CD4-positive, CD25-positive, alpha-beta regulatory T cell (primary cell): ENCODE measurements around the gene KIF5C. TPM values are rescaled to one million over a fixed set of nuclear protein-coding genes. Genes with fewer than 3 reads are reported as not detected.

Experiments
- ATAC-seq, 2 donors: fragments of 150-1000 bp; cut with Tn5 transposase; one replicate each; pipeline ENCODE4 v1.10.0; 2021; ENCODE audit warnings: low read depth in 2 of 2, moderate number of reproducible peaks in 2 of 2, moderate library complexity in 1 of 2
- DNase-seq, 3 donors: peaks; one replicate each; pipeline versions ENCODE4 v3.0.0 to v3.0.0-alpha.2; 2012 to 2022; ENCODE audit warnings: mixed read lengths in 1 of 3
- H3K27ac ChIP-seq: one replicate; pipeline ENCODE4 v1.7.0; 2013; ENCODE audit warnings: mild to moderate bottlenecking, low read length; ENCODE audit not compliant: insufficient read depth, poor library complexity, severe bottlenecking
- H3K27me3 ChIP-seq: one replicate; pipeline ENCODE4 v1.7.0; 2013; ENCODE audit warnings: low read length; ENCODE audit not compliant: control insufficient read depth, insufficient read depth
- H3K36me3 ChIP-seq: one replicate; pipeline ENCODE4 v1.7.0; 2013; ENCODE audit warnings: mild to moderate bottlenecking, low read length, moderate library complexity; ENCODE audit not compliant: control insufficient read depth, insufficient read depth
- H3K4me1 ChIP-seq: 2 replicates; pipeline ENCODE4 v1.7.0; 2013; ENCODE audit warnings: mild to moderate bottlenecking, low read length; ENCODE audit not compliant: insufficient read depth, control insufficient read depth, poor library complexity, severe bottlenecking
- H3K4me3 ChIP-seq: one replicate; pipeline ENCODE4 v1.7.0; 2013; ENCODE audit warnings: low read depth, mild to moderate bottlenecking, low read length, moderate library complexity
- H3K9me3 ChIP-seq, 2 experiments: 1 replicate in 1 of 2; 2 replicates in 1 of 2; pipeline ENCODE4 v1.7.0; 2013; ENCODE audit warnings: low read length in 2 of 2, mild to moderate bottlenecking in 1 of 2, moderate library complexity in 1 of 2; ENCODE audit not compliant: control insufficient read depth in 2 of 2
- H3K27ac Mint-ChIP-seq, 3 donors: one replicate each; pipeline ENCODE4 v1.8.0; 2020 to 2022; ENCODE audit warnings: mild to moderate bottlenecking in 3 of 3, mixed read lengths in 3 of 3, moderate library complexity in 2 of 3
- H3K27me3 Mint-ChIP-seq: one replicate; pipeline ENCODE4 v1.8.0; 2022; ENCODE audit warnings: mild to moderate bottlenecking, mixed read lengths
- H3K36me3 Mint-ChIP-seq: one replicate; pipeline ENCODE4 v1.8.0; 2020; ENCODE audit warnings: mixed read lengths
- H3K4me1 Mint-ChIP-seq, 4 donors: one replicate each; pipeline ENCODE4 v1.8.0; 2020 to 2022; ENCODE audit warnings: mixed read lengths in 4 of 4, mild to moderate bottlenecking in 1 of 4
- H3K4me3 Mint-ChIP-seq, 4 donors: one replicate each; pipeline ENCODE4 v1.8.0; 2020 to 2022; ENCODE audit warnings: mild to moderate bottlenecking in 4 of 4, mixed read lengths in 4 of 4, moderate library complexity in 3 of 4
- H3K9me3 Mint-ChIP-seq, 7 donors: one replicate each; pipeline ENCODE4 v1.8.0; 2020 to 2022; ENCODE audit warnings: mixed read lengths in 7 of 7, mild to moderate bottlenecking in 3 of 7, moderate library complexity in 2 of 7
- polyA plus RNA-seq, 4 donors: library from polyadenylated mRNA; unstranded; fragments of 300-500 nt; fragmentation: Illumina TruSeq; gene quantifications; one replicate each; pipeline ENCODE4 v1.2.3, GENCODE V29; 2021
- total RNA-seq: library from RNA; stranded (reverse); gene quantifications from one replicate; pipeline ENCODE4 v1.2.3, GENCODE V29; 2022

KIF5C gene
- total and polyA plus RNA-seq, 5 donors from 2014 or later = 0.54 to 7.7 (median 1.5) TPM

- no peak for ATAC-seq
Measured at GRCh38 chr2:148952621-148953020, 77.6 kb downstream of the KIF5C start.

GRCh38 chr2:148953426-148953825 lies 78.4 kb downstream of the KIF5C start:
- Mint-ChIP-seq H3K36me3 (no peaks in the 10 kb centered on the region), H3K4me3 (no peak overlapping the region), H3K27me3 (peaks cover 14% of the 10 kb centered on the region), H3K4me1 (no peaks in the 10 kb centered on the region), H3K27ac (no peak overlapping the region), H3K9me3 (no peaks in the 10 kb centered on the region)
- no peak overlapping the region for H3K27ac ChIP-seq
- H3K9me3 ChIP-seq = no peaks in the 10 kb centered on the region
- no peaks in the 10 kb centered on the region for H3K4me1 ChIP-seq
- no peaks in the 10 kb centered on the region for H3K27me3 ChIP-seq
- H3K4me3 ChIP-seq = no peak overlapping the region
- peaks cover 7% of the 10 kb centered on the region for H3K36me3 ChIP-seq
- ATAC-seq = no peak
- DNase-seq = no peak

More at GRCh38 chr2:148952621-148953020, 77.6 kb downstream of the KIF5C start:
- Mint-ChIP-seq H3K36me3 (no peaks in the 10 kb centered on the region), H3K4me1 (no peaks in the 10 kb centered on the region), H3K27me3 (peaks cover 14% of the 10 kb centered on the region), H3K4me3 (no peak overlapping the region), H3K9me3 (no peaks in the 10 kb centered on the region), H3K27ac (no peak overlapping the region)
- Histone ChIP-seq H3K4me1 (no peaks in the 10 kb centered on the region), H3K9me3 (no peaks in the 10 kb centered on the region), H3K36me3 (peaks cover 7% of the 10 kb centered on the region), H3K4me3 (no peak overlapping the region), H3K27me3 (no peaks in the 10 kb centered on the region), H3K27ac (no peak overlapping the region)
- no peak for DNase-seq

GRCh38 chr2:148954536-148954935 lies 79.5 kb downstream of the KIF5C start:
- Mint-ChIP-seq H3K27me3 (peaks cover 9% of the 10 kb centered on the region), H3K4me1 (no peaks in the 10 kb centered on the region), H3K36me3 (no peaks in the 10 kb centered on the region), H3K9me3 (no peaks in the 10 kb centered on the region), H3K4me3 (no peak overlapping the region), H3K27ac (peak overlapping the region in 1 of 3 donors; percentile 55)
- Histone ChIP-seq H3K4me3 (no peak overlapping the region), H3K27me3 (no peaks in the 10 kb centered on the region), H3K36me3 (peaks cover 7% of the 10 kb centered on the region), H3K9me3 (no peaks in the 10 kb centered on the region), H3K27ac (no peak overlapping the region), H3K4me1 (no peaks in the 10 kb centered on the region)
- ATAC-seq (no peak), DNase-seq (no peak)

DNA sequence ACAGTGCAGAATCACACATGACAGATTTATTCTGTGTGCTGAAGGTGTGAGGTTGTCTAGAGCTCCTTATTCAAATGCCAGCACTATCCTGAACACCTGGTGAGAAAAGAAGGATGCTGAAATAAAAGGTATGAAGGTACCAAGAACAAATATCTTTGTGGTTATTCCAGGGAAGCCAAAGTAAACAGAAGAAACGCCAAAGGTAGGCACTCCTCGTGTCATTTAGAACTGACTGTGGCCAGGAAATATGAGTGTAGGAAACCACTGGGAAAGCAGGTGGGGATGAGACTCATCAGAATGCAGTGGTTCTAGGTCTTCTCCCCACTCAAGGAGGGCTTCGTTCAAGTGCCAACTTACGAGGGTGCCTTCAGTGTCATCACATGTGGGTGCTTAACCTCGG lies 80.8 kb downstream of the KIF5C start:
- no peaks in the 10 kb centered on the region for H3K9me3 Mint-ChIP-seq
- H3K27me3 Mint-ChIP-seq = peaks cover 9% of the 10 kb centered on the region
- peaks cover 2% of the 10 kb centered on the region for H3K36me3 ChIP-seq
- no peaks in the 10 kb centered on the region for H3K9me3 ChIP-seq
- no peak overlapping the region for H3K27ac ChIP-seq
- ATAC-seq (no peak), DNase-seq (no peak)
- H3K4me1 Mint-ChIP-seq = no peaks in the 10 kb centered on the region
- no peak overlapping the region for H3K4me3 ChIP-seq
- H3K4me3 Mint-ChIP-seq = no peak overlapping the region
- H3K36me3 Mint-ChIP-seq = no peaks in the 10 kb centered on the region
- H3K27me3 ChIP-seq = no peaks in the 10 kb centered on the region
- H3K27ac Mint-ChIP-seq = no peak overlapping the region
- no peaks in the 10 kb centered on the region for H3K4me1 ChIP-seq

- Histone ChIP-seq H3K4me1 (no peaks in the 10 kb centered on the region), H3K4me3 (no peak overlapping the region), H3K9me3 (no peaks in the 10 kb centered on the region), H3K27me3 (no peaks in the 10 kb centered on the region), H3K27ac (no peak overlapping the region), H3K36me3 (no peaks in the 10 kb centered on the region)
- DNase-seq = no peak
- no peak for ATAC-seq
- Mint-ChIP-seq H3K36me3 (peaks cover 8% of the 10 kb centered on the region), H3K9me3 (peaks cover 0 to 2% (median 0%) of the 10 kb centered on the region in 7 donors), H3K27ac (no peak overlapping the region), H3K27me3 (peaks cover 9% of the 10 kb centered on the region), H3K4me1 (no peaks in the 10 kb centered on the region), H3K4me3 (no peak overlapping the region)
Measured at GRCh38 chr2:148957023-148957422, 82.0 kb downstream of the KIF5C start.

- Mint-ChIP-seq H3K27me3 (peaks cover 5% of the 10 kb centered on the region), H3K9me3 (peaks cover 0 to 2% (median 0%) of the 10 kb centered on the region in 7 donors), H3K4me1 (no peaks in the 10 kb centered on the region), H3K4me3 (no peak overlapping the region), H3K36me3 (peaks cover 8% of the 10 kb centered on the region), H3K27ac (no peak overlapping the region)
- Histone ChIP-seq H3K27me3 (no peaks in the 10 kb centered on the region), H3K36me3 (no peaks in the 10 kb centered on the region), H3K27ac (no peak overlapping the region), H3K4me1 (no peaks in the 10 kb centered on the region), H3K9me3 (no peaks in the 10 kb centered on the region), H3K4me3 (no peak overlapping the region)
- ATAC-seq (no peak), DNase-seq (no peak)
Measured at GRCh38 chr2:148959745-148960144, 84.7 kb downstream of the KIF5C start.

DNA sequence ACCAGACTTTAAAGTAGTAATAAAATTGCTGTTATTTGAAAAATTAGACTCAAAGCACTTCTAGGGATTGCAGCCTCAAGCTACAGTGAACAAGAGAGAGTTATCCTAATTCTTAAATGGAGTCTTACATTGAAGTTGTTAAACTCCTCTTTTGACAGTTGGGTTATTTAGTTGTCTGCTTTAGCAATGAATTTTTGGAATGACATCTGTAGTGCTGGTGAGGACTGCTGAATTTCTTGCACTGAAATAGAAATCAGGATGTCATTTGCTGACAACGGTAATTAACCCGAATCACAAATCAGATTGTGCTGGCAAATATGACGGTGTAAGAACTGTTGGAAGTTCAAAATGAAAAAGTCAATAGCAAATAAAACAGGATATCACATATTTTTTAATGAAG lies 85.5 kb downstream of the KIF5C start:
- no peak for DNase-seq
- Mint-ChIP-seq H3K9me3 (peaks cover 0 to 2% (median 0%) of the 10 kb centered on the region in 7 donors), H3K4me1 (no peaks in the 10 kb centered on the region), H3K36me3 (peaks cover 8% of the 10 kb centered on the region), H3K4me3 (no peak overlapping the region), H3K27me3 (peaks cover 5% of the 10 kb centered on the region), H3K27ac (no peak overlapping the region)
- Histone ChIP-seq H3K9me3 (no peaks in the 10 kb centered on the region), H3K27ac (no peak overlapping the region), H3K36me3 (no peaks in the 10 kb centered on the region), H3K27me3 (no peaks in the 10 kb centered on the region), H3K4me1 (no peaks in the 10 kb centered on the region), H3K4me3 (no peak overlapping the region)
- no peak for ATAC-seq

DNA sequence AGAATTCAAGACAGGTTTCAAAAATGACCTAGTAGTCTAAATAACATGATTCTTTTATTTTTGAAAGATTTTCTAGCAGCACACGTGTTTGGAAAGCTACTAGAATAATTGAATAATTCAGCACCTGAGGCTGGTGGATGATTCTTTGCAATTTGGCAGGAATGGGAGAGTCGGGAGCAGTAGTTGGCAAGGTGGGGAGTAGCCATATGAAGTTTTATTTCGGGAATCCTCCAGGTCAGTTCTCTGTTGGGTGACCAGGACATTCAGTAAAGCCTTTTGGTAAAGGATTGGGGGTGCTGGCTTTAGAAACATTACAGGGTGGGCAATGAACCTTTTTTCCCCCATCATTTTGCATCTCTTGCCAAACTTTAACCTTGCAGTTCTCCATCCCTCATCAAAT lies 88.4 kb downstream of the KIF5C start:
- Mint-ChIP-seq H3K4me3 (no peak overlapping the region), H3K27me3 (no peaks in the 10 kb centered on the region), H3K4me1 (no peaks in the 10 kb centered on the region), H3K27ac (peak overlapping the region in 1 of 3 donors; percentile 39), H3K9me3 (peaks cover 0 to 2% (median 0%) of the 10 kb centered on the region in 7 donors), H3K36me3 (peaks cover 8% of the 10 kb centered on the region)
- no peak overlapping the region for H3K4me3 ChIP-seq
- H3K9me3 ChIP-seq = no peaks in the 10 kb centered on the region
- no peaks in the 10 kb centered on the region for H3K36me3 ChIP-seq
- H3K27ac ChIP-seq = no peak overlapping the region
- H3K4me1 ChIP-seq = no peaks in the 10 kb centered on the region
- ATAC-seq = no peak
- no peaks in the 10 kb centered on the region for H3K27me3 ChIP-seq
- no peak for DNase-seq
